ENCODE results near the gene HOXD10.

Gene HOXD10

GRCh38 chr2:176164201-176164600 is 47.6 kb downstream of the HOXD10 start:
- no peak for DNase-seq (ENCODE audit: low read depth in 2 of 2)

- no peak for DNase-seq (ENCODE audit: low read depth in 2 of 2)
Measured at GRCh38 chr2:176164611-176165369, 48.2 kb downstream of the HOXD10 start.

GRCh38 chr2:176165370-176166050 is 48.9 kb downstream of the HOXD10 start:
- DNase-seq (ENCODE audit: low read depth in 2 of 2) = no peak

- DNase-seq (ENCODE audit: low read depth in 2 of 2) = no peak
Measured at GRCh38 chr2:176166272-176166671, 49.7 kb downstream of the HOXD10 start.

GRCh38 chr2:176167398-176167797 is 50.8 kb downstream of the HOXD10 start:
- DNase-seq (ENCODE audit: low read depth in 2 of 2) = no peak

- DNase-seq (ENCODE audit: low read depth in 2 of 2) = no peak
Measured at GRCh38 chr2:176169181-176169580, 52.6 kb downstream of the HOXD10 start.
